Right atrium auricular region (tissue), 2 donors: Measurements from ENCODE around the gene CRYL1. TPM values are rescaled to one million over a fixed set of nuclear protein-coding genes. Genes with fewer than 3 reads are reported as not detected.
A peak's percentile ranks its signal among the peaks of the same experiment; 100 is the strongest.

ENCODE experiments used
- DNase-seq: peaks from one replicate; pipeline ENCODE4 v3.0.0-alpha.2; 2019; ENCODE audit warnings: low spot score
- H3K27ac ChIP-seq, 2 donors: fragments of 200-600 bp; sonication (generic); 1 replicate in 1 of 2; 2 replicates in 1 of 2; pipeline ENCODE4 v1.5.1; 2016 to 2019
- H3K27me3 ChIP-seq, 2 donors: fragments of 200-600 bp; sonication (generic); one replicate each; pipeline versions ENCODE4 v1.5.1 to v1.6.0; 2017 to 2019
- H3K36me3 ChIP-seq: fragments of 200-600 bp; sonication (generic); one replicate; pipeline ENCODE4 v1.5.1; 2016
- H3K4me1 ChIP-seq, 2 donors: fragments of 200-600 bp; sonication (generic); one replicate each; pipeline versions ENCODE4 v1.5.1 to v1.6.0; 2017 to 2019
- H3K4me3 ChIP-seq, 2 donors: fragments of 200-600 bp; sonication (generic); 1 replicate in 1 of 2; 2 replicates in 1 of 2; pipeline ENCODE4 v1.5.1; 2017 to 2019; ENCODE audit warnings: mild to moderate bottlenecking in 1 of 2, moderate library complexity in 1 of 2
- H3K9me3 ChIP-seq, 2 donors: fragments of 200-600 bp; sonication (generic); one replicate each; pipeline ENCODE4 v1.5.1; 2019
- total RNA-seq, 2 donors: library from RNA; depleted of rRNA; stranded (reverse); fragments of >200 nt; gene quantifications; one replicate each; pipeline ENCODE4 v1.1.0, GENCODE V29; 2016
- TF ChIP-seq, protein P1 (sequence below), 2 donors: fragments of 200-600 bp; sonication (generic); IDR thresholded peaks; one replicate each; pipeline ENCODE4 v1.5.1; 2019; ENCODE audit warnings: antibody characterized with exemption in 2 of 2

The CRYL1 gene
- total RNA-seq, 2 donors from 2014 or later: 26.5 to 27.9 TPM

DNA sequence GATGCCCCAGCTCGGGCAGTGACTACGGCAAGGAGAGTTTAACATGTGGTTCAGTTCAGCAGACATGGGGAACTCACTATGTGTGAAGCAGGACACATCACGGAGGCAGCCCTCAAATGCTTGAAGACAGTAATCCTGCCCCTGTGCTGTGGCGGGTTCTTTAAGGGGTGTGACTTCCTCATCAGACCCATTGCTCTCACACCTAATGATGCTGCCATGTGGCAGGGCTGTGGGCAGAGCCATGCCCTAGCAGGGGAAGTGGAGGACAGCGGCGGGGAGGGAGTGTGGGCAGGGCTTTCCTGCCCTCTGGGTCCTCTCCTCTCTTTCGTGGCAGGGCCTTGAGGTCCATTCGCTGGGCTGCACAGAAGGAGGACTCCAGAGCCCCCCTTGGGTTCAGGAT is 162.5 kb downstream of the CRYL1 start:
- peak; percentile 42 for DNase-seq
- Histone ChIP-seq H3K4me1 (no peaks in the 10 kb centered on the region), H3K36me3 (no peaks in the 10 kb centered on the region), H3K9me3 (no peaks in the 10 kb centered on the region), H3K27ac (no peak overlapping the region), H3K4me3 (no peak overlapping the region), H3K27me3 (no peaks in the 10 kb centered on the region)
- TF ChIP-seq, protein P1, sequence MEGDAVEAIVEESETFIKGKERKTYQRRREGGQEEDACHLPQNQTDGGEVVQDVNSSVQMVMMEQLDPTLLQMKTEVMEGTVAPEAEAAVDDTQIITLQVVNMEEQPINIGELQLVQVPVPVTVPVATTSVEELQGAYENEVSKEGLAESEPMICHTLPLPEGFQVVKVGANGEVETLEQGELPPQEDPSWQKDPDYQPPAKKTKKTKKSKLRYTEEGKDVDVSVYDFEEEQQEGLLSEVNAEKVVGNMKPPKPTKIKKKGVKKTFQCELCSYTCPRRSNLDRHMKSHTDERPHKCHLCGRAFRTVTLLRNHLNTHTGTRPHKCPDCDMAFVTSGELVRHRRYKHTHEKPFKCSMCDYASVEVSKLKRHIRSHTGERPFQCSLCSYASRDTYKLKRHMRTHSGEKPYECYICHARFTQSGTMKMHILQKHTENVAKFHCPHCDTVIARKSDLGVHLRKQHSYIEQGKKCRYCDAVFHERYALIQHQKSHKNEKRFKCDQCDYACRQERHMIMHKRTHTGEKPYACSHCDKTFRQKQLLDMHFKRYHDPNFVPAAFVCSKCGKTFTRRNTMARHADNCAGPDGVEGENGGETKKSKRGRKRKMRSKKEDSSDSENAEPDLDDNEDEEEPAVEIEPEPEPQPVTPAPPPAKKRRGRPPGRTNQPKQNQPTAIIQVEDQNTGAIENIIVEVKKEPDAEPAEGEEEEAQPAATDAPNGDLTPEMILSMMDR (IDR thresholded peaks at IDR 0.05): no peak

DNA sequence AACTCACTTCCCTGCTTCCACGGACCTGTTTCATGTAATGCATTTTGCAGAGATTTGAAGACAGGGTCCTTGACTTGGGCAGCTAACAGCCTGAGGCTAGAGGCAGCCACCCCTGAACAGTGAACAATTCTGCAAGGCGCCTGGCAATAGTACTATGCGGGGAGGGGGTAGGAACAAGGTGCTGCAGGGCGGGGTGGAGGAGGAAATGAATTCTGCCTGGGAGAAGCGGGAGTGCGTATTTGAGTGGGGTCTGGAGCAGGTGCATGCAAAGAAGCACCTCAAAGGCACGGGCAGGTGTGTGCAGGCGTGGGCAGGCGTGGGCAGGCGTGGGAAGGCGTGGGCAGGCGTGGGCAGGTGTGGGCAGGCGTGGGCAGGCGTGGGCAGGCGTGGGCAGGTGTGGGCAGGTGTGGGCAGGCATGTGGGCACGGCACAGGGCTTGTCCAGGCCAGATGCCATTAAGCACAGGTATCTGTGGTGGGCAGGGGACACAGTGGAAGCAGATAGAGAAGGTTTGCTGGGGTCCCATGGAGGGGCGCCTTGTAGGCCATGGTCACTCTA is 163.1 kb downstream of the CRYL1 start:
- H3K27me3 ChIP-seq: no peaks in the 10 kb centered on the region
- no peak overlapping the region for H3K4me3 ChIP-seq
- TF ChIP-seq, protein P1 (IDR thresholded peaks at IDR 0.05): no peak
- DNase-seq: no peak
- H3K36me3 ChIP-seq: no peaks in the 10 kb centered on the region
- H3K9me3 ChIP-seq: no peaks in the 10 kb centered on the region
- no peak overlapping the region for H3K27ac ChIP-seq
- no peaks in the 10 kb centered on the region for H3K4me1 ChIP-seq

DNA sequence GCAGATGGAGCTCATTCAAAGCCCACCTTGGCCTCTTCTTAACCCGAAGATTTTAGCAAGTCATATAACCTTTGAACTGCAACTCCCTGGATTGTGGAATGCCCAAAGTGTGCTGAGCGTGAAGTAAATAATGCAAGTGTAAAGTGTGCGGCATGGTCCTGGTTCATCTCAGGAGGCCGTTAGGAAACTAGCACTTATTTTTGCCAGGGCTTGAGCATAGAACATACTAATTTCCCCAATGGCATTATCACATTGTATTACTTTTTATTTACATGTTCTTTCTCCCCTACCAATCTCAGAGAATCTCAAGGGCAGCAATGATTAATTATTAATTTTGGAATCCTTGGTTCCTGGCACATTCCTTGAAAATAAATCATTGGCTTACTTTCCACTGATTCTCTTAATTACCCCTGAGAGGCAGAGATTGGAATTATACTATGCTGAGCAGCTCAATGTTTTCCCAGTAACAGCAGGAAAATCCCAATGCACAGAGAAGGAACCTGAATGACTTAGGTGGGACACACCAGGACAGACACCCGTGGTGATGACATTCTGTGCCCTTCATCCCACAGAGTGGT is 164.7 kb downstream of the CRYL1 start:
- TF ChIP-seq, protein P1 (IDR thresholded peaks at IDR 0.05): no peak
- H3K4me1 ChIP-seq: no peaks in the 10 kb centered on the region

DNA sequence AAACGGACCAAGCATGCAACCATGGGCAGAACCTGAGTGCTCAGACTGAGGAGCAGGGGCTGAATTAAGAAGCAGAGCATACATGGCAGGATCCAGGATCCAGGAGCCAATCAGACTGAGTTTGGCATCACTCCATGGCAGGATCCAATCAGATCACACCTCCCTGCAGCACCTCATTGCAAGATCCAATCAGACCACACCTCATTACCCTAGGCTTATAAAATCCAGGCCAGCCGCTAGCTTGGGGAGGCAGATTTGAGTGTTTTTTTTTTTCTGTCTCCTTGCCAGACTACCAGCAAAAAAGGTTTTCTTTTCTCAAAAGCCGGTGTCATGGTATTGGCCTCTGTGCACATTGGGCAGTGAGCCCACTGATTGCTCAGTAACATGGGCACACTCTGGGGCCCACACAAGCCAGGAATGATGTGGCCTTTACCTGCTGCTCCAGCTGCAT is 165.6 kb downstream of the CRYL1 start:
- H3K9me3 ChIP-seq: no peaks in the 10 kb centered on the region
- no peak overlapping the region for H3K27ac ChIP-seq
- no peaks in the 10 kb centered on the region for H3K36me3 ChIP-seq
- TF ChIP-seq, protein P1 (IDR thresholded peaks at IDR 0.05): no peak
- no peaks in the 10 kb centered on the region for H3K27me3 ChIP-seq
- DNase-seq: no peak
- no peaks in the 10 kb centered on the region for H3K4me1 ChIP-seq
- no peak overlapping the region for H3K4me3 ChIP-seq

More for the DNA sequence above, 164.7 kb downstream of the CRYL1 start:
- no peak for DNase-seq
- Histone ChIP-seq H3K4me3 (no peak overlapping the region), H3K27ac (no peak overlapping the region), H3K36me3 (no peaks in the 10 kb centered on the region), H3K9me3 (no peaks in the 10 kb centered on the region), H3K27me3 (no peaks in the 10 kb centered on the region)

DNA sequence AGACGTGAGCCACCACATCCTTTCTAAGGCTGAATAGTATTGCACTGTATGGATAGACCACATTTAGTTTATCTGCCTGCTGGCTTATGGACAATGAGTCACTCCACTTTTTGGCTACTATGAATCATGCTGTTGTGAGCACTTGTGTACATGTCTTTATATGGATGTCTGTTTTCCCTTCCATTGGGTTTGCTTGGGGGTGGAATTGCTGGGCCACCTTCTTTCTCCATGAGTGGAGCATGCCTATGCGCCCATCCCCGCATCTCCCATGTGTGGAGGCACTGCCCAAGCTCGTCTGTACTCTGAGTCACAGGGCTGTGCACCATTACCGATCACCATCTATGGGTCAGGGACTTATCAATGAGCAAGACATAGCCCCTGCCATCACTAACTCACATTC is 166.3 kb downstream of the CRYL1 start:
- H3K36me3 ChIP-seq: no peaks in the 10 kb centered on the region
- TF ChIP-seq, protein P1 (IDR thresholded peaks at IDR 0.05): no peak
- DNase-seq: no peak

DNA sequence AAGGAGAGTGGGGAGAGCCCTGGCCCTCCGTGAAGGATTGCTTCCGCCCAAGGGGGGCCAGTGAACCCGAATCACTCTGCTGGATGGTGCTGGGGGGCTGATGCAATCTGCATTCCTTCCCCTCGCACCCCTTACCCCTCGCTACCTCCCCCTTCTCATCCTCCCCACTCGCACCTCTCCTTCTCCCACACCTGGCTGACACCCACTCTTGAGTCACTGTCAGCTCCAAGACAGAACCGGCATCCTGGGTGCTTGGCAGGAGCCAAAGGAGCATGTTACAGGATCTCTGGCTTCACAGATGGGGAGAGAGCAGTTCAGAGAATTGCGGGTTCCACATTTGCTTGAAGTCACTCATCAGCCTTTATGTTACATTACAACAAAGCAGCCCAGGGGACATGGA is 167.6 kb downstream of the CRYL1 start:
- Histone ChIP-seq H3K4me1 (no peaks in the 10 kb centered on the region), H3K36me3 (no peaks in the 10 kb centered on the region), H3K4me3 (no peak overlapping the region), H3K9me3 (no peaks in the 10 kb centered on the region), H3K27ac (no peak overlapping the region), H3K27me3 (no peaks in the 10 kb centered on the region)
- no peak for DNase-seq
- TF ChIP-seq, protein P1 (IDR thresholded peaks at IDR 0.05): no peak

More for the DNA sequence above, 166.3 kb downstream of the CRYL1 start:
- Histone ChIP-seq H3K9me3 (no peaks in the 10 kb centered on the region), H3K4me3 (no peak overlapping the region), H3K4me1 (no peaks in the 10 kb centered on the region), H3K27ac (no peak overlapping the region), H3K27me3 (no peaks in the 10 kb centered on the region)
